GM21737 (cell line): Measurements from ENCODE around the gene GIPC1.
"Not testable (repeated sequence)": the region's sequence is repeated elsewhere in the genome, so short reads cannot be mapped to it uniquely, and the experiment has no call there.

ENCODE experiments used
- ATAC-seq: cut with Tn5 transposase; IDR thresholded peaks from one replicate; pipeline ENCODE4 v1.9.1; 2021; ENCODE audit warnings: mild to moderate bottlenecking, moderate library complexity; ENCODE audit not compliant: unreplicated experiment

Gene GIPC1

DNA sequence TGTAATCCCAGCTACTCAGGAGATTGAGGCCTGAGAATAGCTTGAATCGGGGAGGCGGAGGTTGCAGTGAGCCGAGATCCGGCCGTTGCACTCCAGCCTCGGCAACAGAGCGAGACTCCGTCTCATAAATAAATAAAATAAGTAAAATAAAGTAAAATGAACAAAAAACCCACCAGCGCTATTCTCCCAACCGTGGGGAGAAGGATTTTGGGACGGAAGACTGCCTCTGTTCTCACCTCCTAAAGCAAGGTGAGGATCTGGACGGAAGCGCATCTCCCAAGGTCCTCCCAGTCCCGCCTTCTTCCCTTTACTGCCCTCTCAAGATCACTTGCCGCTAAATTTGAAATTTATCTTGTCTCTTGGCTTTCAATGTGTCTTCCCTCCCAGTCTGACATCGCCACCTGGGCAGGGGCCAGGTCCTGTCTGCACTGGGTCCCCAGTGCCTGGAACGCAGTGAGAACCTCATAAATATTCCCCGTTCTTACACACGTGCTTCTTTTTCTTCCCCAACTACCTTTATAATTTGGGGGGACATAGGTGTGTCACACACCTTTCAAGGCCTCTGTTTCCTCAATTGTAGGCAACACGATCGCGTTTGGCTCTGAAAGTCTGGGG, 23.4 kb upstream of the GIPC1 start:
- no peak for ATAC-seq

DNA sequence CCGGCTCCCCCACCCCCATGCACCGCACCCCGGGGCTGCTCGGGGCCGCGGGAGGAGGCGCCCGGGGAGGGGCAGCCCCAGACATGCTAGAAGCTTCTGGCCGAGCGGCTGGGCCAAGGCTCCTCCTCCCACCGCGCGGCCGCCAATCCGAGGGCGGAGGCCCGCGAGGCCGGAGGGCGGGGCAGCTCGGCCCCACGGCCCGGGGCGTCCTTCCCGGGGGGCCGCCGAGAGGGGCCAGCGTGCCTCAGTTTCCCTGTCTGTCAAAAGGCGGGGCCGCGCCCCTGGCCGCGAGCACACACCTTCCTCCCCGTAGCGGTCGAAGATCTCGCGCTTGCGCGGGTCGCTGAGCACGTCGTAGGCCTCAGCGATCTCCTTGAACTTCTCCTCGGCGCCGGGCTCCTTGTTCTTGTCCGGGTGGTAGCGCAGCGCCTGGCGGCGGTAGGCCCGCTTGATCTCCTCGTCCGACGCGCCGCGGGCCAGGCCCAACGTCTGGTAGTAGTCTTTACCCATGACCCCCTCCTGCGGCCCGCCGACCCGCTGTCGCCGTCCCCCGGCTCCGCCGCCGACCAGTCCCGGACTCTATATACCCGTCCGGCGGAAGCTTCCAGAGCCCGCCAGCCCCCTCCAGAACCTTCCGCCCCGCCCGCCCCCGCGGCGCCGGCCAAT, 22.0 kb upstream of the GIPC1 start, which contains the start of gene DNAJB1:
DNAJB1 (minus strand) TSS at position 558 of the 666 bp plus-strand sequence; CDS start at position 510, 48 bp downstream.
- peak; percentile 61 for ATAC-seq

DNA sequence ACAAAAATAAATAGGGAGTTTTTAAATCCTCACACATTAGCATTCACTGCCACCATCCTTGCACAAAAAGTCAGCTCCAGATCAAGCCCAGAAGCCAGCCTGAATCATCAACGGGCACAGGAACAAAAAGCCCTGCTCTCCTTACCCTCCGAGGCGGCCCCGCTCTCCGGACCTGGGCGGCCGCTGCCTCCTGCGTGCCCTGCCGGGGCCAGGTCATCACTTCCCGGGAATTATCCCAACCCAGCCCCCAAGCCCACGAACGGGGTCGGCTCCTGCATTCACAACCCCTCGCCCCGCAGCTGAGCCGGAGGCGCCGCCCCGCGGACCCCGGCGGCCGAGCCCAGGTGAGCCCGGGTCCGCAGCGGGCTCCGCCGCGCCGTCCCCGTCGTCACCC, 21.5 kb upstream of the GIPC1 start:
- ATAC-seq, result no peak

DNA sequence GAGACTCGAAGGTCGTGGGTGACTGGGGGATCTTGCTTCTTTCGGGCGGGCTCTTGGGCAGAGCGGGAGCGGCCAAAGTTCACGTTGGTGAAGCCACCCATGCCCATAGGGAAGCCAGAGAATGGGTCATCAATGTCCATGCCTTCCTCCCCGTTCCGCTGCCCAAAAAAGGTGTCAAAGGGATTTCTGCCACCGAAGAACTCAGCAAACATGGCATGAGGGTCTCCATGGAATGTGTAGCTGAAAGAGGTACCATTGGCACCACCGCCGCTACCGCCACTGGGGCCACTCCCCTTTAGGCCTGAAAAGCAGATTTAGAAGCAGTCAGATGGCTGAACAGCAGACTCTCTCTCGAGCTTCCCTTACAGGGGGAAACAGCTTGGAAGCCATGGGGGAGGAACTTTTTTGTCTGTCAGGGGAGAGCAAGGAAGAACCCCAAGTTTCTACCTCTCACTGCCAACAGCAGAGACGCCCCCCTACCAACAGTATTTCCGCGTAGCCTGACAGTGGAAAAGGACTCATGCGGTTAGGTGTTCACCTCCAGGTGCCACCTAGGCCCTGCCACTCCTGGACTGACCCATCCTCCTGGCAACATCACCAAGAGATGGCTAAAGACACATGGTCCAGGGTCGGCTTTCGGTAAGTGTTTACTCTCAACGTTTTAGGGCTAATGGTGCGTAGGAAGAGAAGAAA, 21.0 kb upstream of the GIPC1 start:
- no peak for ATAC-seq

DNA sequence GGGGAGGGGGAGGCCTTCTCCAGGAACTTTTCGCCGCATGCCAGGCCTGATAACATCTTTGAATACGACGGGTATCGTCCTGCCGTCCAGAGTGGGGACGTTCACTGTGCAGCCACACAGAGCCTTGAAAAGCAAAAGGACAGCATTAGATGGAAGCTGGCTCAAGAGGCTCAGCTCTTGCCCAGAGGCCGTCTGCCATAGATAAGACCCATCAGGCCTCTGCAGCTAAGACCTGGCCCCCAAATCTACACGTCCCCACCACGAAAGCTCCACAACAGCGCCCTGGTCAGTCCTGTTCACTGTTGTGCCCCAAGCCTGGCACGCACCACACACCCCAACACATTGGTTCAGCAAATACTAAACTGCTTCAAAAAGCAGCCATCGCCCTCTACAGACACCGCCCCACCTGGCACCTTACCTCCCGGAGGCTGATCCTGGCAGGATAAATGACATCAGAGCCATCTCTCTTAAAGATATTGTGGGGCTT, 20.2 kb upstream of the GIPC1 start:
- no peak for ATAC-seq

DNA sequence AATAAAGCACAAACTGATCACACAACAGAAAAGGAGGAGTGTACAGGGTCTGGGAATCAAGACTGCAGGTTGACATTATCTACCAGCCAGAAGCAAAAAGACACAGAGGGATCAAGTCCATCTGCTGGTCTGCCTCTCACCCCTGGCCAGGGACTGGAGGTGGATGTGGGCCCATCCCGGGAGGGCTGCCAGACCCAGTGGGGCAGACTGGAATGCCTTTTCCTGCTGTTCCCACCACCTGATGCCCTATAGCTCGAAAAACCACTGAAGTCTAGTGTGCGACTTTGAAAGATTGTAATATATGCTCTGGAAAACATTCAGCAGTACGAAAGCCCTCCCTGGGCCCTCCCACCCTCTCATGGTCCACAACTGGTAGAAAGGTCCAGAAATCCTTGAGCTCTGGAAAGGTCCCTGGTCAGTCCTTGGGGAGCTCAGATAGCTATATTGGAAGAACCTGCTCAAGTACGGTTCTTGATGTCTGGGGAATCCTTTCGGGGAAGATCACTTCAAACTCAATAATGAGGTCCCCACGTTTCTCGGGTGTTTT, 19.6 kb upstream of the GIPC1 start:
- ATAC-seq, result no peak

DNA sequence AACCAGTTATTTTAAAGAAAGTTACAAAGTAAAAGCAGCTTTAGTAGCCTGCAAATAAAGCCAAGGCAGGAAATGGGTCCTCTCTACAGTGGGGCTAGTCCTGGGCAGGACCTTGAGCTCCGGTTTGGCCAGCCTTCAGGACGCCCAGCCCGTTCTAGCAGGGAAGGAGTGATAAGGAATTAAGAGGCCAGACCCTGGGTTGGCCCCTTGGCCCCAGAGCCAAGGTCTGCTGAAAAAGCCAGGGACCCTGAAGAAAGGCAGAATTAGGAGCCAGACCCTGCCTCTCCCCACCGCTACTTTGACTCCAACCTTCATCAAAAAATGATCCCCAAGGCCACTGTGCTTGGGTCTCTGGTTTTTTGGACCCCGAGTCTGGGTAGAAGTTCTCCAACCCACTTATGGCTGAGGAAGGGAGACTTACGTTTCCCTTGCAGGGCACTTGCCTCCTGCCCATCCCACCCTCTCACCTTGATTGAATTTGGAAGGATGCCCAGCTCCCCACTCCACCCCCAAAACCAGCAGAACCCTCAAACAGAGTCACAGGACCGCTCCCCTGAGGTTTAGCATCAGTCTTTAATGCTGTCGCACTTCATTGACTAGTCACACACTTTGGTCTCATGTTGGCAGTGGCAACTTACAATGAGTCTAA, 18.4 kb upstream of the GIPC1 start:
- ATAC-seq, result no peak

DNA sequence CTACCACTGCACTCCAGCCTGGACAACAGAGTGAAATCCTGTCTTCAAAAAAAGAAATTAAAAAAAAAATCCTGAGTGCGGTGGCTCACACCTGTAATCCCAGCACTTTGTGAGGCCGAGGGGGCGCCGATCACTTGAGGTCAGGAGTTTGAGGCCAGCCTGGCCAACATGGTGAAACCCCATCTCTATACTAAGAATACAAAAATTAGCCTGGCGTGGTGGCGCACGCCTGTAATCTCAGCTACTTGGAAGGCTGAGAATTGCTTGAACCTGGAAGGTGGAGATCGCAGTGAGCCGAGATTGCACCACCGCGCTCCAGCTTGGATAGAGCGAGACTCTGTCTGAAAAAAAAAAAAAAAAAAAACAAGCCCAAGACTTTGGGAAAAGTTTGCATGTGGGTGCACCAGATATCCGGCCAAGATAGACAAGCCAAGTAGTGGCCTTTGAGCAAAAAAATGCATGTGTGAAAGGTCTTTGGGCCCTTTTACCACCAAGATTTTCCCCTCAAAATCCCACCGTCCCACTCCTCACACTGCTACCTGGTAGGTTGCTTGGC, 16.6 kb upstream of the GIPC1 start:
- no peak for ATAC-seq

DNA sequence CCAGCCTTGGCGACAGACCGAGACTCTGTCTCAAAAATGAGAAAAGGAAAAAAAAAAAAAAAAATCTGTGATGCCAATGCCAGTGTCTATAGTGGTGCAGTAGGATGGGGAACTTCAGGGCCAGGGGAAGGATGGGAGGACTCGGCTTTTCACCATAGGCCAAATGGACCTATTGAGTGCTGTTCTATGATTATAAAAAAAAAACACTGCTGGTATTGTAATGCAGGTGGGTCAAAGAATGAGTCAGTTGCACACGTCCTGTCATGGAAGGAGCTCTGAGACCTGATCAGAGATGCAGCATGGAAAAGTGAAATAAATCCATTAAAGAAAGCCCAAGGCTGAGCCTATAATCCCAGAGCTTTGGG, 15.3 kb upstream of the GIPC1 start:
- ATAC-seq, result no peak

DNA sequence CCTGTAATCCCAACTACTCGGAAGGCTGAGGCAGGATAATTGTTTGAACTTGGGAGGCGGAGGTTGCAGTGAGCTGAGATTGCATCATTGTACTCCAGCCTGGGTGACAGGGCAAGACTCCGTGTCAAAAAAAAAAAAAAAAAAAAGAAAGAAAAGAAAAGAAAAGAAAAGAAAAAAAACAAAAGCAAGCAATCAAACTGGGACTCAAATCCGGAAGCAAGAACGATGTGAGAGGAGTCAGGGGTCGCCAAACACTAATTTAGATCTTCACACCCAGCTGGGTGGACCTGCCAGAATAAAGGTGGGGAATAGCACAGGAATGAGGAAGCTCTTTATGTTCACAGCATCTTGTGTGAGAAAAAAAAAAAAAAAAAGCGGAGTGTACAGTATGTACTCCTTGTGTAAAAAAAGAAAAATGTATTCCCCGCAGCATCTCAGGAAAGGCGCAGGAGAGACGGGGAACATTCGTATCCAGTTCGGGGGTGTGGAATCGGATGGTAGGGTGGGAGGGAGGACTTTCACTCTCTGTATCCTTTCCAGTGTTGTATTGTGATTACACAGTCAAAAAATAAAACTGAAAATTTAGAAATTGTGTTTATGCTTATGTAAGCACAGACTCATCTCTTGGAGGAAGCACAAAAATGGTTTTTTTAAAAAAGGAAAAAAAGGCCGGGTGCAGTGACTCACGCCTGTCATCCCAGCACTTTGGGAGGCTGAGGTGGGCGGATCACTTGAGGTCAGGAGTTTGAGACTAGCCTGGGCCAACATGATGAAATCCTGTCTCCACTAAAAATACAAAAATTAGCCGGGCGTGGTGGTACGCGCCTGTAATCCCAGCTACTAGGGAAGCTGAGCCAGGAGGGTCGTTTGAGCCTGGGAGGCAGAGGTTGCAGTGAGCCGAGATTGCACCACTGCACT, 14.6 kb upstream of the GIPC1 start:
- no peak for ATAC-seq

DNA sequence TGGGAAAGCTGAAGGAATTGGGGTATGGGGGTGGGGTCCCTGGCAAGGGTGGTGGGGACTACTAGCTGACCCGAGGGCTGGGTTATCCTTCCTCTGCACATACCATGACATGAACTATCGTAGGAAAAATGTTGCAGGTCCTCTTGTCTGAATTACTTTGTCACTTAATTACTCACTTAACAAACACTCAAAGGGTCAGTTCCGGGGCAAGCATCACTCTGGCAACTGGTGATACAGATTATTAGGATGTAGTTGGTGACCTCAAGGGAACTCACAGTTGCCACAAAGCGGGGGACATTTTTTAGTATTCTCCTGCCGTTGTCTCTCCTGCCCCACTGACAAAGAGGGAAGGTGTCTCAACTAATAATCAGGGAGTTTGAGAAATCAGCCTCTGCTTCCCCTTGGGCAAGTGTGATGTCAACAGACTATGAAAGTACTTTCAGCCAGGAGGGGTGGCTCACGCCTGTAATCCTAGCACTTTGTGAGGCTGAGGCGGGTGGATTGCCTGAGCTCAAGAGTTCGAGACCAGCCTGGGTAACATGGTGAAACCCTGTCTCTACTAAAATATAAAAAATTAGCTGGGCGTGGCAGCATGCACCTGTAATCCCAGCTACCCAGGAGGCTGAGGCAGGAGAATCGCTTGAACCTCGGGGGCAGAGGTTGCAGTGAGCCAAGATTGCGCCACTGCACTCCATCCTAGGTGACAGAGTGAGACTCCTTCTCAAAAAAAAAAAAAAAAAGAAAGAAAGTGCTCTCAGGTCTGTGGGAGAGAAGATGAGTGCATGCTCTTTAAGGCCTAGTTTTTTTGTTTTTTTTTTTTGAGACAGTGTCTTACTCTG, 12.0 kb upstream of the GIPC1 start:
- no peak for ATAC-seq

DNA sequence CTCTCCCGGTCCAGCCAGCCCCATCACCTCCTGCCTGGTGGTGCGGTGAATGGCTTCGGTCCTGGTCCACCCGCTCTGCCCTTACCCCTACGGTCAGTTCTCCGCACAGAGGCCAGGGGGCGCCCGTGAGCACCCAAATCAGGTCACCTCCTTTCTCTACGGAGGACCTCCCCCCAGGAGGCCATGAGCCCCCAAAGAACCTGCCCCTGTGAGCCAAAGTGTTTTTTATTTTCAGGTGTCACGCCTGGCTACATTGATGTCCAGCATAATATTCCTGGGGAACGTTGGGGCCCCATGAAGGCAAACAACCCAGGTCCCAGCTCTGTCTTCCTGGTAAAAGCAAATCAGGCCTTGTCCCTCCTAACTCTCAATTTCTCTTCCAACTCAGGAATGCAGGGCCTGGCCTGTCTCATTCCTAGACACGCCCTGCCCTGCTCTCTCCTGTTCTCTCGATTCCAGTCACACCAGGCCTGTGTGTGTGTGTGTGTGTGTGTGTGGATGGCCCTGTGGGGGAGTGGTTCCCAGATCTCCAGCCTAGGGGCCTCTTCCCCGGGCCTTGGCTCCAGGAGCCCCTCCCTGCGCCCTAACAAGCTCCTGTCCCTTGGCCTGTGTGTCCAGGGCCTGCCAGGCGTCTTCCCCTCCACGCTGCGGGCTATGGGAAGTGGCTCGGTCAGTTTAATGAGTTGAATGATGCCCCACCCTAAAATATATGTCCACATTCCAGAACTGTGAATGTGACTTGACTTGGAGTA, 9.7 kb upstream of the GIPC1 start:
- no peak for ATAC-seq

DNA sequence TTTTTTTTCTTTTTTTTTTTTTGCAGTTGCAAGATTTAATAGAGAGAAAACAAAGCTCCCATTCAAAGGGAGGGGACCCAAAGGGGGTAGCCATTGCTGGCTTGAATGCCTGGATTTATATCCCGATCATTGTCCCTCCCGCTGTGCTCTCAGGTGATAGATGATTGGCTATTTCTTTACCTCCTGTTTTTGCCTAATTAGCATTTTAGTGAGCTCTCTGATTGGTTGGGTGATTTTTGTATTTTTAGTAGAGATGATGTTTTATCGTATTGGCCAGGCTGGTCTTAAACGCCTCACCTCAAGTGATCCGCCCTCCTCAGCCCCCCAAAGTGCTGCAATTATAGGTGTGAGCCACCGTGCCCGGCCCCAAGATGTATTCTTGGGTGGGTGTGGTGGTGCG, 8.6 kb upstream of the GIPC1 start:
- ATAC-seq, result not testable (repeated sequence)

DNA sequence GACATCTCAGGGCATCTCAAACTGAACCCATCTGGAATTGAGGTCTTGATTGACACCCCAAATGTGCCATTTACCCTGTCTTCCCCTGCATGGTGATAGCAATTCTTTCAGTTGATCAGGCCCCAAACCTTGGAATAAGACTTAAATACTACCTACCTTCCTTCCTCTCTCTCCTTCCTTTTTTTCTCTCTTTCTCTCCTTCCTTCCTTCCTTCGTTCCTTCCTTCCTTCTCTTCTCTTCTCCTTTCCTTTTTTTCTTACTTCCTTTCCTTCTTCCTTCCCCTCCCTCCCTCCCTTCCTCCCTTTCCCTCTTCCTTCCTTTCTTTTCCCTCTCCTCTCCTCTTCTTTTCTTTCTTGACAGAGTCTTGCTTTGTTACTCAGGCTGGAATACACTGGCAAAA, 7.4 kb upstream of the GIPC1 start:
- no peak for ATAC-seq

DNA sequence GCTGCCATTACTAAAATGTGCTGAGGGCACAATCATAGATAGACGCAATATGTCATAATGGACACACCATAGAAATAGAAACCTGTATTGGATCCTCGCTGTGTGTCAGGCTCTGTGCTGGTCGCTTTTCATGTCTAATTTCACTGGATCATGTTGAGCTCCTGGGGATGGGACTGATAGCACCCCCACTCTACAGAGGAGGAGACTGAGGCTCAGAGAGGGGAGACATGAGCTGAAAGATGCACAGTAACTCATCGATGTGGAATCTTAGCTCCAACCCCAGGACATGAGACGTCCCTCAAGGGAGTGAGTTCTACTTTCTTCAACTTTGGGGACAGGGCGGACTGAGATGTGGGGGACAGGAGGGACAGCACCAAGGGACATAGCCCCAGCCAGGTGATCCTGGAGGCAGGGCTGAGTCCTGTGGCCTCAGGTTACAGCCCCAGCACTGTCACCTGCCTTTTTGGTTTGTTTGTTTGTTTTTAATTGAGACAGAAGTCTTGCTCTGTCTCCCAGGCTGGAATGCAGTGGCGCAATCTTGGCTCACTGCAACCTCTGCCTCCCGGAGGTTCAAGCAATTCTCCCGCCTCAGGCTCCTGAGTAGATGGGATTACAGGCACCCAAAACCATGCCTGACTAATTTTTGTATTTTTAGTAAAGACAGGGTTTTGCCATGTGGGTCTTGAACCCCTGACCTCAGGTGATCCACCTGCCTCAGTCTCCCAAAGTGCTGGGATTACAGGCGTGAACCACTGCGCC, 6.6 kb upstream of the GIPC1 start:
- ATAC-seq, result no peak

DNA sequence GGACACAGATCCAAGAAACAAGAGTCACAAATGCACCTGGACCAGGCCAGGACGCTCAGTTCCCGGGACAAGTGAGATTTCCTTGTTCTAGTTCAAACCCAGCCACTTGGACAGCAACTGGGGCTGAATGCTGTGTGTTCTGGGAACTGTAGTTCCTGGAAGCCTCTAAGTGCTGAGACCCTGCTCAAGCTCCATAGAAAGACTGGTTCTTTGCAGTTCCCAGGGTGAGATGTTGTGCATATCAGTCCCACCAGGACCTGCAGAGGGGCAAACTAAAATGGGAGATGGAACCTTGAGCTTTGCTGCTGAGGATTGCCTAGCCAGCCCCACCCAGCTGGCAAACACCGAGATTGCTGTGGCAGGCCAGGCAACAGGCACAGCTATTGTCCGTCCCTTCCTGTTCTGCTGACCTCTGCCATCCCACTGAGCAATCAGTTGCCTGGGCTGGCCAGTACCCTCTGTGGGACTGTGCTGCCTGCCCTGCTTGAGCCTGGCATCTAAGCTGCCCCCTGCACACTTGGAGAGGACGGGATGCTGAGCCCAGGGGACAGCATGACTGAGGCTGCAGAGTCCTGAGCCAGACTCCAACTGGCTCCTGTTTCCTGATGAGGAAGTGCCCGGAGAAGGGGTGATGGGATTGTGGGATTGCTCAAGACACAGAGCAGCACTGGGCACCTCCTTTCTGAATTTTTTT, 1.4 kb upstream of the GIPC1 start:
- no peak for ATAC-seq

DNA sequence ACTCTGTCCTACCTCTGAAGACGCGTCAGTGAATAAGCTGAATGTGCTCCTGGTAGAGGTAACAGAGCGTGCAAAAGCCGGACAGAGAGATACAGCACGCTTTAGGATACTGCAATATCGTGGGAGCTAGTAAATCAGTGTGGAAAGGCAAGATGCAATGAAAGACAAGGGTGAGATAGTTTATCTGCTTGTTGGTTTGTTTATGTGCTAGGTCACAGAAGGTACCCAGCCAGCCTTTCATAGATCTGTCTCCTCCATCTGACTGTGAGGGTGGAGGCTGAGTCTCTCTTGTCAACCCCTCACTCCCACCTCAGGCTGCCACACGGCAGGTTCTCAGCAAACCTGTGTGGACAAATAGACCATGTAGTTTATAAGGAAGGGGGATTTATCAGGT, 904 bp upstream of the GIPC1 start:
- ATAC-seq, result no peak
